Hematopoietic multipotent progenitor cell treated with erythropoietin and hydrocortisone succinate and interleukin-3 and kit ligand, for 8 days (in vitro differentiated cells): ENCODE data around the gene ACSM6.

Experiments used
- DNase-seq: peaks from one replicate; pipeline ENCODE4 v3.0.0-alpha.2; 2015

The ACSM6 gene

DNA sequence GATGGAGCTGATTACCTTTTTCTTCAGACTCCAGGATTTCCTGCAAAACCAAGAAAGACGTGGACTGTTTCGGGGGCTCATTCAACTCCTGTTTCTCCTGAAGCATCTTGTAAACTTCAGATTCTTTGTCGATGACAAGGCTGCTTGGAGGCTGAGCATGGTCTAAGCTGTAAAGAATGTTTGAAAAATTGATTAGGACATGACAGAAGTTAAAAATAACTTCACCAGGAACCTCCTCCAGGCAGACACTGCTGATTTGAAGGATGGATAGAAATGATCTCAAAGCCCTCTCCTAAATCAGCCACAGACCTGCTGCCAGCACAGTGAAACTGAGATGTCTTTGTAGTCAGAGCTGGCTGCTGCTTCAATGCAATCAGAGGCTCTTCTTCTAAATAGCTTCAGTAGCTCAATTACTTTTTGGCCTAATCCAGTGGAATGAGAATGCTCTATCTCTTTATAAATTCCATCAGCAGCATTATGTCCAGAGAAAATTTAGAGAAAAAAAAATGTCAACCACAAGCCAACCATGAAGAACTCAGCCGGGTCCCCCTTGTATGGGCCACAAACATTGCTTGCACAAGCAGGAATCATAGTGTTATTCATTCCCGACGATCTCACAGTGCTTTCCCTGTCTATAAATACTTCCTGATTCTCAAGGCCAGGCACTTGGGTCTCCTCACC lies 53.3 kb downstream of the ACSM6 start:
- DNase-seq, result no peak

DNA sequence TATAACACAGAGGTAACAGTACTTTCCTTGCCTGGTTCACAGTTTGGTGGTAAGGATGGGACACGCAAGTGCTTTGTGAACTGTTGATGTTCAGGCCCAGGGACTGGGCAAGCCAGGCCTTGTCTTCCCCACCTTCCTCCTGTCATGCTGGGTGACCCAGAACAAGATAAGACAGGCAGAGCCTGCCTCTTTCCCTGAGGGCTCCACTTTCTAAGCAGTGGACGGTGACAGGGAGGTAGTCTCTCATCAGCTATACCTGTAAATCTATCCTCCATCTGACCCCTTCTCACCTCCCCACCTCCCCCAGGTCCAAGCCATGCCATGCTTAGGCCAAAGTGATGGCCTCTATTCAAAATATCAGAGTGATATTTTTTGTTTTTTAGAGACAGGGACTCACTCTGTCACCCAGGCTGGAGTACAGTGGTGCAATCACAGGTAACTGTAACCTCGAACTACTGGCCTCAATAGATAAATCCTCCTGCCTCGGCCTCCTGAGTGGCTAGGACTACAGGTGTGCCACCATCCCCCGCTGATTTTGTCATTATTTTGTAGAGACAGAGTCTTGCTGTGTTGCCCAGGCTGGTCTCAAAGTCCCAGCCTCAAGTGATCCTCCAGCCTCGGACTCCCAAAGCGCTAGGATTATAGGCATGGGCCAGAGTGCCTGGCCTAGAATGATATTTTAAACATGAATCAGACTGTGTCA lies 54.0 kb downstream of the ACSM6 start:
- no peak for DNase-seq

DNA sequence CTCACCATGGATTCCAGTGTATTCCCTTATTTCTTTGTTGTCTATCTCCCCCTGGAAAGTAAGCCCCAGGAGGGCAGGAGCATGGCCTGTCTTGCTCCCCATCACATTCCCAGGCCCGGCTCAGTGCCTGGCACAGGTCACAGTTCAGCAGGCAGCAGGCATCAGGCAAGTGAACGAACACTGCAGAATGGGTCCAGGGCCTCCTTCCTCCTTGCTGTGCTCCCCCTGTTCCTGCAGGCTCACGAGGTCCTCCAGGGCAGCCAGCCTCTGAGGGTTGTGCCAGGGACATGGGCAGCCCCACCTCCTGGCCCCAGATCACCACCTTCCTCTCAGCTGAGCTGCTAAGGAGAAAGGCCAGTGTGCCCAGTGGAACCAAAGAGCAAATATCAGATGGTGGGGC lies 55.0 kb downstream of the ACSM6 start:
- DNase-seq, result no peak

DNA sequence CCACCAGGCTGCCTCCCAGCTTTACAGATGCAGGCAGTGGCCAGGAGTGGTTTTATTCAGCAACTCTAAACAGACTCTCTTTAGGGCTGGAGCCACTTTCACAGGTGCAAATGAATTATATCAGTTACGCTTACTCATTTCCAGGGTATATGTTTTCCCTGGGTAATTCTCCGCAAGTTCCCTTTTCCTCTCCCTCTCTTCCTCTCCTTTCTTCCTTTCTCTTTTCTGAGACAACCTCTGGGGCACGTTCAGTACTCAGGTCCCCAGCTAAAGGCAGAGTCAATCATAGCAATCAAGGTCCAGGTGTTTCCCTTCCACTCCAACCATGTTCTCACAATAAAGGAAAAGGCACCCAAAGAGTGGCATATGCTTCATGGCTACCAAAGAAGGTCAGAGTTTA lies 55.4 kb downstream of the ACSM6 start:
- DNase-seq, result no peak

DNA sequence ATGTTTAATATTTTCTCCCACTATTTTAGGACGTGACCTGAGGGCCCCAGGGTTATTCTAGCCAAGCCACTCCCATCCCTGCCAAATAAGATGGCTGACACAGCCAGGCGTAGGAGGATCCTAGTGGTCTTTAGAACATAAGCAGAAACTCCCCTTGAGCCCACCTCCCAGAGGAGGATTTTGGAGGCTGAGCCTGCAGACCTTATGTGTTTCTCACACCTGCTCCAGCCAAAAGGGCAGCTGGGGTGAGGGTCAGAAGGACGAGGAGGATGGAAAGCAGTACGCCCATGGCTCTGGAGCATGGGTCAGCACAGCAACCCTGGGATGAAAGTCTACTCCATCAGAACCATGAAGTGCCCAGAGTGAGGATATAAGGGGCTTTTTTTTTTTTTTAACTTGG lies 56.8 kb downstream of the ACSM6 start:
- DNase-seq, result no peak

DNA sequence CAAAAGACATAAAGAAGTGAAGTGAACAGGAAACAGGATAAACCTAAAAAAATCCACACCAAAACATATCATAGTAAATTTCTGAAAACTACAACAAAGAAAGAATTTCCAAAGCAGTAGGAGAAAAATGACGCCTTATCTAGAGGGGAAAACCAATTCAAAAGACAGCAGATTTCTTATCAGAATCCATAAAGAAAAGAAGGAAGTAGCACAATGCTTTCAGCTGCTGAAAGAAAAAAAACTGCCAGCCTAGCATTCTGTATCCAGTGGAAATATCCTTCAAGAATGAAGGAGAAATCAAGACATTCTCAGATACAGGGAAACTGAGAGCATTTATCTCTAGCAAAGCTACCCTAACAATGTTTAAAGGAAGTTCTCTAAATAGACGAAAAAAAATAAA lies 59.0 kb downstream of the ACSM6 start:
- DNase-seq, result no peak

DNA sequence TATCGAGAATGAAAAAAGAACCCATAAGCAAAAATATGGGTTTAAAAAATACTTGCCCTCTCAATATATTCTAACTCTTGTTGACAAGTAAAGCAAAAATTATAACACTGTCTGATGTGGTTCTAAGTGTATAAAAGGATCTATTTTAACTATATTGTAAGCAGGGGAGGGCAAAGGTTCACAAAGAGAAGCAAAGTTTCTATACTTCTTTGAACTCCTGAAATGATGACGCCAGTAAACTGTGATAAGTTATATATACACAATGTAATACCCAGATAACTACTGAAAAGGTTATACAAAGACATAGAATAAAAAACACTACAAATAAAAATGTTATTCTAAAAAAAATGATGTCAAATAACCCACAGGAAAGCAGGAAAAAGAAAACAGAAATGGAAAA lies 59.6 kb downstream of the ACSM6 start:
- no peak for DNase-seq

DNA sequence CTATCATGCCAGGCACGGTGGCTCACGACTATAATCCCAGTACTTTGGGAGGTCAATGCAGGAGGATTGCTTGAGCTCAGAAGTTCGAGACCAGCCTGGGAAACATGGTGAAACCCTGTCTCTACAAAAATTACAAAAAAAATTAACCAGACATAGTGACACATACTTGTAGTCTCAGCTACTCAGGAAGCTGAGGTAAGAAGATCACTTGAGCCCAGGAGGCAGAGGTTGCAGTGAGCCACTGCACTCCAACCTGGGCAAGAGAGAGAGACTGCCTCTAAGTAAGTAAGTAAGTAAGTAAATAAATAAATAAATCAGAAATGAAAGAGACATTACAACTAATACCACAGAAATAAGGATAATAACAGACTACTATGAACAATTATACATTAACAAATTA lies 60.6 kb downstream of the ACSM6 start:
- DNase-seq, result no peak

DNA sequence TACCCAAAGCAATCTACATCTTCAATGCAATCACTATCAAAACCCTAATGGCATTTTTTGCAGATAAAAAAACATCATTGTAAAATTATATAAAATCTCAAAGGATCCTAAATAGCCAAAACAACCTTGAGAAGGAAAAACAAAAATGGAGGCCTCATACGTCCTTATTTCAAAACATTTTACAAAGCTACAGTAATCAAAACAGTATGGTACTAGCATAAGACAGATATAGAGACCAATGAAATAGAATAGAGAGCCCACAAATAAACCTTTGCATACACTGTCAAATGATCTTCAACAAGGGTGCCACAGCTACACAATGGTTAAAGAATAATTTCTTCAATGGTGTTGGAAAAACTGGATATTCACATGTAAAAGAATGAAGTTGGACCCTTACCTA lies 62.2 kb downstream of the ACSM6 start:
- no peak for DNase-seq

DNA sequence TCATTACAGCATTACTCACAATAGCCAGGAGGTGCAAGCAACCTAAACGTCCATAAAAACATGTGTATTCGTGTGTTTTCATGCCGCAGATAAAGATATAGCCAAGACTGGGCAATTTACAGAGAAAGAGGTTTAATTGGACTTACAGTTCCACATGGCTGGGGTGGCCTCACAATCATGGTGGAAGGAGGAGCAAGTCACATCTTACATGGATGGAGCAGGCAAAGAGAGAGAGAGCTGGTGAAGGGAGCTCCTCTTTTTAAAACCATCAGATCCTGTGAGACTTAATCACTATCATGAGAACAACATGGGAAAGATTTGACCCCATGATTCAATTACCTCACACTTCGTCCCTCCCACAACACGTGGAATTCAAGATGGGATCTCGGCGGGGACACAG lies 63.8 kb downstream of the ACSM6 start:
- DNase-seq, result no peak

DNA sequence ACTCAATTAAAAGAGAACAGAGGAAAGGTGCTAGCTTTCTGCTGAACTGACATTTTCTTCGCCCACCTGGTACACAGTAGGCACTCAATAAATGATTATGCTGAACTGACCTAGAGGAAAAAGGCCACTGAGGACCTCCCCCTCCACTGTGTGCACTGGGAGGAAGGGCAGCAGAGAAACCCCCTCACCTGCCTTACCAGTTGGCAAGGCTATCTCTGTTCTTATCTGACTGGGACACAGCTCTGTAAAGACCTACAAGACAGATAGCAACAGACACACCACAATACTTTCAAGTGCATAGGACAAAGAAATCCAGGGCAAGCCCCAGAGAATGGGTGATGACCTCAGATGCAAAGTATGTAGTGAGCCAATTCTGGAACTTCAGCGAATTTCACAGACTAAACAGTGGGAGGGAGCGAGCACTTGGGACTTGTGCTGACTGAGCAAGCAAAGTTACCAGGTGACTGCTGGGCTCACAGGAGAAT lies 66.4 kb downstream of the ACSM6 start:
- DNase-seq, result peak; percentile 33

DNA sequence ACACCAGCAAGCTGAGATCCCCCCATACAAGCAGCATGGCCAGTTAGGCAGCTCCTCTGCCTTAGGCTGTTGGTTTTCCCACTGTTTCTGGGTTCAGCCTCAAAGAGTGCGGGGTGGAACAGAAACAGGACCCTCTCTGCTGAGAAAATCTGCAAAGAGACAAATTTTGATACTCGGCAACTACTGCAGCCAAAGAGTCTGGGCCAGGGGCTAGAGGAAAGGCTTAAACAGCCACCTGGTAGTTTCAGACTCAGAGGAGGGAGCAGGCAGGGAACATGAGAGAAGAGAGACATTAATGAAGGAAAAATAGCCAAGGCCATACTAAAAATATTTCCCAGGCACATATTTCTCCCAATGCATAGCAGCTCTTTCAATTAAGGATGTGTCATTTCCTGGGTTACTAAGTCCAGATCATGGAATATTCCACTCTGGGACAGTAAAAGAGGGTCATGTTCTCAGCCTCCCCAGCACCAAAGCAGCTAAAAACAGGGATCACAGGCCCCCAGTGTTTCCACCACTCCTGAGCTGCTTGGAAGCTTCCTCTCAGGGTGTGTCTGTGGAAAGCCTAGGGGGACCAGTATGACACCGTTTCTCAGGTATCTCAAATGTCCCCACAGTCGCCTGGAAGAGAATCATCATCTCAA lies 67.0 kb downstream of the ACSM6 start:
- DNase-seq, result no peak

DNA sequence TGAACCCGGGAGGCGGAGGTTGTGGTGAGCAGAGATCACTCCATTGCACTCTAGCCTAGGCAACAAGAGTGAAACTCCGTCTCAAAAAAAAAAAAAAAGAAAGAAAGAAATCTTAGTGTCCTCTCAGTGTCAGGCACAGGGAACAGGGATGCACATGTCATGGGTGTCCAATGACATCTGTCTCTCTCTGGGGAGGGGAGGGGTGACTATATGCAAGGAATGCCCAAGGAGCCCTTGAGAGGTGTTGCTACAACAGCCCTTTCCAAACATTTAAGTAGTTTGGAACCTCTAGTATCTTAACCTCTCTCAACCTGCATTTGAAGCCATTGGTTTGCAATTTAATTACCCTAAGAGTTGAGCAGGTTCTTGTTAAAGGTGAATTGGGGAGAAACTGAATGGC lies 67.9 kb downstream of the ACSM6 start:
- DNase-seq, result no peak

DNA sequence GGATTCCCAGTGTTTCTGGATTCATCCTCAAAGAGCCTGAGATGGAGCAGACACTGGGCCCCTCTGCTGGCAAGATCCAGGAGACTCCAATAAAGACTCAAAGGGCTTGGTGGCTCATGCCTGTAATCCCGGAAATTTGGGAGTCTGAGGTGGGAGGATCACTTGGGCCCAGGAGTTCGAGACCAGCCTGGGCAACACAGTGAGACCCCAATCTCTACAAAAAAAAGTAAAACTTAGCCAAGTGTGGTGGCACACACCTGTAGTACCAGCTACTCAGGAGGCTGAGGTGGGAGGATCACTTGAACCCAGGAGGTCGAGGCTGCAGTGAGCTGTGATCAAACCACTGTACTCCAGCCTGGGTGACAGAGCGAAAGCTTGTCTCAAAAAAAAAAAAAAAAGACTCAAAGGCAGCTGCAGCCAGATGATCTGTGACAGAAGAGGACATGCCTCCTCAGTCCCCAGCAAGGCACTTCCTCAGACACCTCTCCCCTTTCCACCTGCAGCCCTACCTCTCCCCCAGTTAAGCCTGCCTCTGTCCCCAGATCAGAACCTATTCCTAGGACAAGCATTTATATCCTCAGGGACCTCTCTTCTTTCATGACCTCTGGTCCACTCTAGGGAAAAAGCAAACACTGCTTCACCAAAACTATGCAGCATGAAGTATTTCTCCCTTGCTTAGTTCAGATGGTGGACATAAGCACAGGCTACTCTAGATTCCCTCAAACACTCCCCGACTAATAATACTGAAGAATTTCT lies 68.9 kb downstream of the ACSM6 start:
- no peak for DNase-seq

DNA sequence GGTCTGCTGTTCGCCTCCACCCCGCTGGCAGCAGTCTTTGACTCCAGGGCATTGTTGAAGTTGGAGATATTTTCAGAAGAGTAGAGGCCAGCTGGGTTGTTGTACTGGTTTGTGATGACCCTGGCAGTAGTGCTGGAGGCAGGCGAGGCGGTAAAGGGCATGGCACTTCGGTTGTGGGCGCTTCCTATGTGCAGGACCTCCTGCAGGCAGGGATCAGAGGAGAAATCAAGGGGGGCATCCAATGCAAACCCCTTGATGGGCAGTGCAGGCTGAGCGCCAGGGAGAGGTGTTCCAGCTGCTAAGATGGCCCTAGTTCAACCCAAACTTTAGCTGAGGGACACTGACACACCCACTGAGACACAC lies 69.8 kb downstream of the ACSM6 start:
- DNase-seq, result no peak

DNA sequence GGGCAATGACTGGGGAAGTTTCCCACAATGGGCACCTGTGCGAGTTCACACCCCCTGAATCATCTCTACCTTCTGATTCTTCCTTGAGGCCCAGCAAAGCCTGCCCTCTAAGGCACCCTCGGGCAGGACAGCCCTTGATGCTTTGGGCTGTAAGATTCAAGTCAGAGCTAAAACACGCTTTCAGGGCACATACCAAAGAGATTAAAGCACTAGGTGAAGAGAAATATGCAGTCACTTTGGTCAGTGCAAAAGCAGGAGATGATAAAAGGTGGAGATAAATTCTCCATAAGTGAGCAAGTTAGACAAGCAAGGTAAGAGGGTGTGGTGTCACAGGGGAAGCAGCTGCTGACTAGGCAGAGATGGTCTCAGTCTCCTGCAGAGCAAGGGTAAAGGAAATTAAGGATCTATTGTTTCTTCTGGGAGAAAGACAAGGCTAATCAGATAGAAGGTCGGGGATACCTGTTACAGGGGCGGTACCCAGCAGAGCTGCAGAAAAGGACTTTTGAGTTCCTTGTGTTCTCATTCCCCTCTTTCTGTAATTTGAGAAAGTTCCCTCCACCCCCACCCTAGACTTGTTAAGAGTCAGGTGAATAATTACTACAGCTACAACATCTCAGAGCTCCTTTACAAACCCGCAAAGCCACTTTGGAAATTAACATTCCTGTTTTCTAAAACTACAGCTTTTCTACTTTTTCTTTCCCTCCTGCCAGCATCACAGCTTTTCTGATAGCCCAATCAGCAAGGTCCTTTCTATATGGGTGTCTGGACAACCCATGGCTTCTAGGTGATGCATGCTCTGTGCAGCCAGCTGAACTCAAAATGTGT lies 70.4 kb downstream of the ACSM6 start:
- DNase-seq, result no peak

DNA sequence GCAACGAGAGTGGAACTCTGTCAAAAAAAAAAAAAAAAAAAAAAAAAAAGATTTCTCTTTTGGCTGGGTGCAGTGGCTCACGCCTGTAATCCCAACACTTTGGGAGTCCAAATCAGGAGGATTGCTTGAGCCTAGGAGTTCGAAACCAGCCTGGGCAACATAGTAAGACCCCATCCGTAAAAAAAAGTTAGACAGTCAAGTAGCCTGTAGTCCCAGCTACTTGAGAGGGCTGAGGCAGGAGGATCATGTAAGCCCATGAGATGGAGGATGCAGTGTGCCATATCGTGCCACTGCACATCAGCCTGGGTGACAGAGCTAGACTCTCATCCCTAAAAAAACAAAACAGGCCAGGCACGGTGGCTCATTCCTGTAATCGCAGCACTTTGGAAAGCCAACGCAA lies 71.5 kb downstream of the ACSM6 start:
- no peak for DNase-seq

DNA sequence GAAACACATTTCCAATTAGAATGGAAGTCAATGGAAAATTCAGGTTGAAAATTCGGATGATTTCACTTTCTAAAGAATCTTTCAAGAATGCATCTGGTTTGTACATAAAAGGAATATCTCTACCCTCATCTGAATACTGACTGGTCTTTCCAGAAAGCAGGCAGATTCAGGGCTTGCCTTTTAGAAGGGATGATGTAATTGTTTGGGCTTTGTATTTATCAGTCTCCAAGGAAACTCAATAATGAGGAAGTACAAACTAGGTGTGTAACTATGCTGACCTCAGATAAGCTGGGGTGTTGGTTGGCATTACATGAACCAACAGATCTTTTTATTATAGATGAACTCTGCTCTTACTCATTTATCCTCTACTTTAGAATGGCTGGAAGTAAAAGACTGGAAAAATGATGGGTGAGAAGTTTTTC lies 72.6 kb downstream of the ACSM6 start:
- DNase-seq, result peak; percentile 90

DNA sequence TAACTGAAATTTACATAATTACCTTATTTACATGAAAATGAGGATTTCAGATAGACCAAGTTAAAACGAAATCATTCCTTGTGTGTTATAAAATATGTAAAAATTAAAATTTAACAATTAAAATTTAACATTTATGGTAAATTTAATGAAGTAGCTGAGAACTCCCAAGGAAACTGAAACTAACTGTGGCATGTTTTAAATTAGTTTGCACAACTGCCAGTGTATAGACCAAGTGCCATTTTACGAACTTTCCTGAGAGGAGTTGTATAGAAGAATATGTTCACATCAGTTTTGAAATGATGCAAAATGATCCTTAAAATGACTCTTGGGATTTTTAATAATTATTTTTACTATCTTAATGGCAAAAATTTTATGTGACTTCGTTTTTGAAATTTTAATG lies 73.2 kb downstream of the ACSM6 start:
- DNase-seq, result no peak

DNA sequence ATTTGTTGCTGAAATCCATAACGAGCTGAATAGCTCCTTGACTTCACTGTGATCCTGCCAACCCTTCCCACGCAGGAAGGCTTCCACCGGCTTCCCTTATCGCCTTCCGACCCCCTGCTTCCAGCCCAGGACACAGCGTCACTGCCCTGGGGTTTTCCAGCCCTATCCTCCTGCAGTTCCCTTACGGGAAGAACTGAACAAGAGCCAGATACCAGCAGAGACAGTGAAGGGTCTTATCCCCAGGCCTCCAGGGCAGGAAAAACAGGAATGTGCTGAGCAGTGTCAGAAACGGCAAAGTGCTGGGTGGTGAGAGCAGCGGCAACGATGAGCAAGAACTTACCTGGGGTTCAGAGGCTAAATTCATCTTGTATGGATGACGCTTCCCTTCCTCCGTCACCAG lies 74.4 kb downstream of the ACSM6 start:
- no peak for DNase-seq

DNA sequence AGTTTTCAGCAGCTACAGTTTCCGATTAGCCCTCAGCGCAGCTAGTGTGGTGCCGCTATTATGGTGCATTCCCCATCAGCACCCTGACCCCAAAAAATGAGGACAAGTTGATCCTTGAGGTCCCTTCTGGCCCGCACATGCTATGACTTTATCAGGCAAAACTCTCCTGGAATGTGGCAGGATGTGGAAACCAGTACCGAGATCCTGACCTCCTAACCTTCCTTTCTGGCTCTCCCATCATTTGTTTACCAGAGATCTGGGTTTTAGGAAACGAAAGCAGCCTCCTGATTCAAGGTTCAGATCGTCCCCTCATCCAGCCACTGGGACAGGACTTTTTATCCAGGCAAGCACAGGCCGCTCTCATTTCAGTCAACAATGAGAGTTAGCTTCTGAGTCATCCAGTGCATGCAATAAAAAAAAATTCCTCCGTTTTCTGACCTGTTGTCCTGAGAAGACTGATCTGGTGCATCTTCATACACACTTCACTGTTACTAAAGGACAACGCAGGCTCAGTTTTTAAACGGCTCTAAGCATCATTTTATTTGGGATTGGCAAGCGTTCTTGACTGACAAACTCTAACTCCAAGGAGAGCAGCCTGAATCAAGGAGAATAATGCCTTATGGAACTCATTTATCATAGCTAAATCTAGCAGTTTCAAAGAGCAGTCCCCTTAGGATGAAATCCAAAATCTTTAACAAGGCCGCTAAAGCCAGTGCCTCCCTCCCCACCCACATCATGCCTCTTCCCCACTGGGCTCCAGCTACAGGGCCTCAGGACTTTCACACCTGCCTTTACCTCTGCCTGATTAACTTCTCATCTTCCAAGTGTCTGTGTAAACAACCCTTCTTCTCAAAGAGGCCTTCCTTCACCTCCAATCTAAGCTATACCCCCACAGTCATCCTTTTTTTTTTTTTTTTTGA lies 79.6 kb downstream of the ACSM6 start:
- DNase-seq, result no peak
